GM20000 (cell line): ENCODE data around the gene PSME3IP1.

Source experiments
- DNase-seq: peaks from one replicate; pipeline ENCODE4 v3.0.0; 2012; ENCODE audit warnings: low spot score
- CTCF ChIP-seq: IDR thresholded peaks from 2 replicates; pipeline ENCODE4 v1.5.1; 2012; ENCODE audit warnings: mild to moderate bottlenecking, control low read depth; ENCODE audit errors: extremely low read depth, missing control alignments

The PSME3IP1 gene

GRCh38 chr16:57153841-57154240 is 32.0 kb downstream of the PSME3IP1 start:
- DNase-seq = no peak
- no peak for TF ChIP-seq CTCF

DNA sequence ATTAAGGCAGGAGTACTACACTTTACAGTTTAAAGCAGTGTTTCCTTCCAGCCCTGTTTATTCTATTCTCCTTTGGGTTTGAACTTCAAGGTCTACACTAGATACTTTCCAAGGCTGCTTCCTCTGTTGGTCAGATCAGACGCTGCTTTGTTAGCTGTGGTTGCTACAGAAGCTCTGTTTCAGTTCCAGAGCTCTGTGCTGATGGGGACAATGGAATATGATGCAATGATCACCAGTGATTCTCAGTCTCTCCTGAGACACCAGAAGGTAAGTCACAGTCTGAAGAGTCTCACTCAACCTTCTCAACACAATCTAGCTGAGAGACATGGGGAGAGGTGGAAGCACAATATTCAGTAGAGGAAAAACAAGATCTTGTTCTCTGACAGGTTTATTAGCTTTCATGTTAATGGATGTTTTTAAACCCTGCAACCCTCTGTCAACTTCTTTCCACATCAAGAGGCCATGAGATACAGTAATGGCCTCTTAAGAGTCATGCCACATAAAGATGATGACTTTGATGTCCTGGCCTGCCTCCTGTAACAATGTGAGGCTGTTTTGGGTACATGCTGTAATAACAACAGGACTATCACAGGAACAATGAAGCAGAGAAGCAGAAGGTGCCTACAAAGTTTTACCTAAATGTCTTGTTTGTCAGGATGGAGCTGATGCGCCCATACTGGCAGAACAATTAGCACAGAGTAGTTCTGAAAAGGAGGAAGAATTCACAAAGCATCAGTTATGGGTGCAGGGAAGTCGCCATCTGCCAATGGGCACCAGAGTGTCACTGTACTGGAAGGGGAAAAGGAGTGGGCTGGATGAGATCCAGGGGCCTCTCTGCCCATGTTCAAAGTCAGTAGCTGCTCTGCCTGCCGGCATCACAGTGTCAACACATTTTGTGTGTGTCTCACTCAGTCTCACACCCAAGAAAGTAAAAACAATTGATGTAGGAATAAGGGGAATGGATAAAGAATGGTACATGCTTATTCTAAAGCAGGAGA is 33.4 kb downstream of the PSME3IP1 start:
- no peak for TF ChIP-seq CTCF
- DNase-seq = no peak

DNA sequence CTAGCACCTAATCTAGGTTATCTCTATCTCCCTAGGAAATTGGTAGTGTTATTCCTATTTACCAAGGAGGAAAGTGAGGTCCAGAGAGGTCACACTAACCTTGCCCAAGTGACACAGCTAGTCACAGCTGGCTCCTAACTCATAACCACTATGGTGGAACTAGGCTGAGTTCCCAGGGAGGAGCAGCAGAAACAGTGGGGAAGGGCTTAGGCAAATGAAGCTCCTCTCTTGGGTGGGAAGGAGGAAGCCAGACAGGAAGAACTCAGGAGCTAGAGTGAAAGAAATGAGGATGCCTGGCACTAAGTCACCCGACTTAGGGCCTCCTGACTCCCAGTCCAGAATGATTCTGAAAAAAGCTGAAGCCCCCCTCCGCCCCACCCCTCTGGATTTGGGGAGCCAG is 34.5 kb downstream of the PSME3IP1 start:
- no peak for TF ChIP-seq CTCF

DNA sequence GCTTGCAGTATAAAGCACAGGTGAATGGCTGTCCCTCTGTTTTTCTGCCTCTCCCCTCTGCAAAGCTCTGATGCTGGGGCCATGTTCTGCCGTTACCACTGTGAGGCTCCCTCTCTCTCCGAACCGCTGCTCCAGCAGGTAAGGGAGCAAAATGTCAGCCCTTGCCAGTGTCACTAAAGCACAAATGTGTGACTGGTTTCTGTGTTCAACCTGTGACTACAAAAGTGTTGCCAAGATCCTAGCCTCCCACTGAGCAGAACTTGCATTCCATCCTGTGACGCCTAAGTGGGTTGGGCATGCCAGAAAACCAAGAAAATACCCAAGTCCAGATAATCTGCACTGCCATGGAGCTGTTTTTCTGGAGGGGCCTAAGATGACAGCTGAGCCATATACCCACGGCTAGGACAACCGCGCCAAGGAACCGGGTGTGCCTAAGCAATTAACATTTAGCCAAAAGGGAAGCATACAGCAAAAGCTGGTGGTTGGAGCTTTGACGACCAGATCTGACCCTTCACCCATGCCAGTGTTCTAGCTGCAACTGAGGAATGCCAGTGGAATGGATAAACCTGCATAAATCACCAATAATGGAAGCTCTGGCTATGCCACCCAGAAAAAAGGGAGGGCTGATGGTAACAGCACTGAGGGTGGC is 35.0 kb downstream of the PSME3IP1 start:
- DNase-seq = no peak
- no peak for TF ChIP-seq CTCF

More for the DNA sequence above, 34.5 kb downstream of the PSME3IP1 start:
- DNase-seq = no peak

GRCh38 chr16:57149391-57149790 is 36.4 kb downstream of the PSME3IP1 start:
- no peak for TF ChIP-seq CTCF
- no peak for DNase-seq

- DNase-seq = no peak
- no peak for TF ChIP-seq CTCF
Measured at GRCh38 chr16:57148481-57148880, 37.4 kb downstream of the PSME3IP1 start.
